Omental fat pad (tissue), 4 donors: ENCODE measurements around the gene MLXIP. TPM values are rescaled to one million over a fixed set of nuclear protein-coding genes. Genes with fewer than 3 reads are reported as not detected.
"Not testable (repeated sequence)": the region's sequence is repeated elsewhere in the genome, so short reads cannot be mapped to it uniquely, and the experiment has no call there.

ENCODE experiments used
- ATAC-seq: fragments of 150-250 bp; one replicate; pipeline ENCODE4 v1.9.1; 2016; ENCODE audit warnings: mild to moderate bottlenecking, moderate library complexity; ENCODE audit not compliant: low FRiP score
- DNase-seq: peaks from one replicate; pipeline ENCODE4 v3.0.0-alpha.2; 2019; ENCODE audit warnings: low spot score
- total RNA-seq, 4 donors: library from RNA; depleted of rRNA; stranded (reverse); fragments of >200 nt; gene quantifications; one replicate each; pipeline ENCODE4 v1.1.0, GENCODE V29; 2016
- TF ChIP-seq, protein P1 (sequence below), 3 donors: fragments of 450-650 bp; IDR thresholded peaks; one replicate each; pipeline ENCODE4 v1.5.1; 2016 to 2017; ENCODE audit warnings: antibody characterized with exemption in 3 of 3, mild to moderate bottlenecking in 3 of 3, moderate library complexity in 2 of 3

MLXIP gene
- total RNA-seq, 4 donors from 2014 or later = 17.4 to 49.6 (median 32.6) TPM

GRCh38 chr12:122174155-122174845 lies 95.7 kb downstream of the MLXIP start, which contains the start of gene IL31:
TSS of gene IL31 (minus strand) at chr12:122174221. CDS start at chr12:122174172, 49 bp downstream.
- DNase-seq (no peak), ATAC-seq (no peak)
- TF ChIP-seq, protein P1, sequence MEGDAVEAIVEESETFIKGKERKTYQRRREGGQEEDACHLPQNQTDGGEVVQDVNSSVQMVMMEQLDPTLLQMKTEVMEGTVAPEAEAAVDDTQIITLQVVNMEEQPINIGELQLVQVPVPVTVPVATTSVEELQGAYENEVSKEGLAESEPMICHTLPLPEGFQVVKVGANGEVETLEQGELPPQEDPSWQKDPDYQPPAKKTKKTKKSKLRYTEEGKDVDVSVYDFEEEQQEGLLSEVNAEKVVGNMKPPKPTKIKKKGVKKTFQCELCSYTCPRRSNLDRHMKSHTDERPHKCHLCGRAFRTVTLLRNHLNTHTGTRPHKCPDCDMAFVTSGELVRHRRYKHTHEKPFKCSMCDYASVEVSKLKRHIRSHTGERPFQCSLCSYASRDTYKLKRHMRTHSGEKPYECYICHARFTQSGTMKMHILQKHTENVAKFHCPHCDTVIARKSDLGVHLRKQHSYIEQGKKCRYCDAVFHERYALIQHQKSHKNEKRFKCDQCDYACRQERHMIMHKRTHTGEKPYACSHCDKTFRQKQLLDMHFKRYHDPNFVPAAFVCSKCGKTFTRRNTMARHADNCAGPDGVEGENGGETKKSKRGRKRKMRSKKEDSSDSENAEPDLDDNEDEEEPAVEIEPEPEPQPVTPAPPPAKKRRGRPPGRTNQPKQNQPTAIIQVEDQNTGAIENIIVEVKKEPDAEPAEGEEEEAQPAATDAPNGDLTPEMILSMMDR (IDR thresholded peaks at IDR 0.05) = no peak

DNA sequence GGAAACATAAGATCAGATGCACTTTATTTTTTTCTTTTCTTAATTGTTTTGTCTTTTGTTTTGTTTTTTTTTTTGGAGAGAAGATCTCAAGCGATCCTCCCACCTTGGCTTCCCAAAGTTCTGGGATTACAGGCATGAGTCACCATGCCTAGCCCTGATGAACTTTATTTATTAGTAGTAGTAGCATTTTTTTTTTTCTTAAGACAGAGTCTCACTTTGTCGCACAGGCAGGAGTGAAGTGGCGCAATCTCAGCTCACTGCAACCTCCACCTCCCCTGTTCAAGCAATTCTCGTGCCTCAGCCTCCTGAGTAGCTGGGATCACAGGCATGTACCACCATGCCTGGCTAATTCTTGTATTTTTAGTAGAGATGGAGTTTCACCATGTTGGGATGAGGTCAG lies 97.9 kb downstream of the MLXIP start:
- not testable (repeated sequence) for DNase-seq, ATAC-seq

GRCh38 chr12:122182887-122183587 lies 104.5 kb downstream of the MLXIP start, which contains the start of gene LRRC43:
TSS of gene LRRC43 (plus strand) at chr12:122183123. CDS start at chr12:122183145, 22 bp downstream.
- peak; percentile 60 for ATAC-seq

DNA sequence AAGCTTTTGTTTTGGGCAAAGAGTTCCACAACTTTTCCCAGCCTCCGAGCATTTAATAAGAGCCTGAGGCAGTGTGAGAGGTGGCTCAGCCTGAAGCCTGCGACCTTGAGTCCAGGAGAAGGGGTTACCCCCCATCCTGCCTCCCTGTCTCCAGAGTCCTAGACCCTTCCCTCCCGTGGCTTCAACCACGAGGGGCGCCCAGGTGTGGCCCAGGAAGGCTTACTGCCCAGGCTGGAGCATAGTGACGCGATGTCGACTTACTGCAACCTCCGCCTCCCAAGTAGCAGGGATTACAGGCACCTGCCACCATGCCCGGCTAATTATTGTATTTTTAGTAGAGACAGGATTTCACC lies 105.0 kb downstream of the MLXIP start:
- TF ChIP-seq, protein P1 (IDR thresholded peaks at IDR 0.05) = no peak
- DNase-seq = no peak
- no peak for ATAC-seq

More at GRCh38 chr12:122182887-122183587, 104.5 kb downstream of the MLXIP start, which contains the start of gene LRRC43:
- TF ChIP-seq, protein P1 (IDR thresholded peaks at IDR 0.05) = no peak
- DNase-seq = no peak

DNA sequence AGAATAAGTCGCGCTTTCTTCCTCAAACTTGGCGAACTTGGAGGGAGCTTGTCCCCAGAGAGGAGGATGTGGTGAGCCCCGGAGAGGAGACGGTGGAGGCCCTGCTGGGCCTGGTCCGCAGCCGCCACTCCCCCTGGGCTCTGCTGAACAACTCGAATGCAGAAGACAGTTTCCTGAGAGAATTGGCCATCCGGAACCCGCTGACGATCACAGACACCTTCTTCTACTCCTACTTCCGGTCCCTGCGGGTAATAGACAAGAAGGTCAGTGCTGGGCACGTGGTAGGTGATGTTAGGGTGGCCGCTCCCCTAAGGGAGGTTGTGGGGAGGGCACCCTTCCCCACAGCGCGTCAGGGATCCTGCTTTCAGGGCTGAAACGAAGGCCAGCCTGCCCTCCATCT lies 106.0 kb downstream of the MLXIP start:
- ATAC-seq = no peak
- TF ChIP-seq, protein P1 (IDR thresholded peaks at IDR 0.05) = no peak
- no peak for DNase-seq

- no peak for ATAC-seq
- TF ChIP-seq, protein P1 (IDR thresholded peaks at IDR 0.05) = no peak
- DNase-seq = no peak
Measured at GRCh38 chr12:122185079-122185478, 106.5 kb downstream of the MLXIP start.

DNA sequence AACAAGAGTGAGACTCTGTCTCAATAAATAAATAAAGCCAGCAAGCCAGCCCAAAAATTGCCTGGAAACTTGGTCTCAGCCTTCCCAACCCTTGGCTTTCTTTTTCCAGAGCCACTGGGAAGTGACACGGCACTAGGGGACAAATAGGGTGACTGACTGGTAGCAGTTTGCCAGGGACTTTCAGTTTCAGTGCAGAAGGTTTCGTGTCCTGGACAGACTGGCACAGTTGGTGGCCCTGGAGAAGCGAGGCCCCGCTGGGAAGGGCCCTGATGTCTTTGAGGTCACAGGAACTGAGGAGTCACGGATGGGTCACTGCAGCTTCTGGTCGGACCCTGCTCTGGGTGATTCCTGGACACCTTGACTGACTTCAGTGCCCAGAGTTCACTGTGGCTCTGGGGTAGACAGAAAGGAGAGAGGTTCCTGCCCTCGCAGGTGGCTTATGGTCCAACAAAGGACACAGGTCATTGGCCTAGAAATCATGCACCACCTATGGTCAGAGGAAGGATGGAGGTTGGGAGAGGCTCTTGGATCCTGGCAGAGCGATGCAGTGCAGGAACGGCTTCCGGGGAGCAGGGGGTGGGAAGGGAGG lies 107.0 kb downstream of the MLXIP start:
- DNase-seq (no peak), ATAC-seq (no peak)
- TF ChIP-seq, protein P1 (IDR thresholded peaks at IDR 0.05) = no peak
